ENCODE measurements around the gene CHRNG. TPM values are rescaled to one million over a fixed set of nuclear protein-coding genes. Genes with fewer than 3 reads are reported as not detected.

CHRNG gene
- total RNA-seq, 1 donor from 2014 or later, result not detected

GRCh38 chr2:232587512-232587911, 48.0 kb downstream of the CHRNG start:
- peaks cover 3% of the 10 kb centered on the region for H3K4me1 Mint-ChIP-seq (ENCODE audit: low read depth)
- H3K27me3 Mint-ChIP-seq (ENCODE audit: insufficient read depth), result no peaks in the 10 kb centered on the region
- no peaks in the 10 kb centered on the region for H3K9me3 Mint-ChIP-seq
- no peak for DNase-seq (ENCODE audit: low spot score)
- no peak overlapping the region for H3K4me3 Mint-ChIP-seq
- no peaks in the 10 kb centered on the region for H3K36me3 Mint-ChIP-seq (ENCODE audit: low read depth)
- intact Hi-C loops (cut with micrococcal nuclease), result no loop called here
- H3K27ac Mint-ChIP-seq, result no peak overlapping the region

GRCh38 chr2:232588031-232588430, 48.5 kb downstream of the CHRNG start:
- peaks cover 8% of the 10 kb centered on the region for H3K4me1 Mint-ChIP-seq (ENCODE audit: low read depth)
- H3K27ac Mint-ChIP-seq, result no peak overlapping the region
- no peaks in the 10 kb centered on the region for H3K27me3 Mint-ChIP-seq (ENCODE audit: insufficient read depth)
- intact Hi-C loops (cut with micrococcal nuclease), result no loop called here
- H3K9me3 Mint-ChIP-seq, result no peaks in the 10 kb centered on the region
- no peak for DNase-seq (ENCODE audit: low spot score)
- no peaks in the 10 kb centered on the region for H3K36me3 Mint-ChIP-seq (ENCODE audit: low read depth)
- H3K4me3 Mint-ChIP-seq, result no peak overlapping the region

DNA sequence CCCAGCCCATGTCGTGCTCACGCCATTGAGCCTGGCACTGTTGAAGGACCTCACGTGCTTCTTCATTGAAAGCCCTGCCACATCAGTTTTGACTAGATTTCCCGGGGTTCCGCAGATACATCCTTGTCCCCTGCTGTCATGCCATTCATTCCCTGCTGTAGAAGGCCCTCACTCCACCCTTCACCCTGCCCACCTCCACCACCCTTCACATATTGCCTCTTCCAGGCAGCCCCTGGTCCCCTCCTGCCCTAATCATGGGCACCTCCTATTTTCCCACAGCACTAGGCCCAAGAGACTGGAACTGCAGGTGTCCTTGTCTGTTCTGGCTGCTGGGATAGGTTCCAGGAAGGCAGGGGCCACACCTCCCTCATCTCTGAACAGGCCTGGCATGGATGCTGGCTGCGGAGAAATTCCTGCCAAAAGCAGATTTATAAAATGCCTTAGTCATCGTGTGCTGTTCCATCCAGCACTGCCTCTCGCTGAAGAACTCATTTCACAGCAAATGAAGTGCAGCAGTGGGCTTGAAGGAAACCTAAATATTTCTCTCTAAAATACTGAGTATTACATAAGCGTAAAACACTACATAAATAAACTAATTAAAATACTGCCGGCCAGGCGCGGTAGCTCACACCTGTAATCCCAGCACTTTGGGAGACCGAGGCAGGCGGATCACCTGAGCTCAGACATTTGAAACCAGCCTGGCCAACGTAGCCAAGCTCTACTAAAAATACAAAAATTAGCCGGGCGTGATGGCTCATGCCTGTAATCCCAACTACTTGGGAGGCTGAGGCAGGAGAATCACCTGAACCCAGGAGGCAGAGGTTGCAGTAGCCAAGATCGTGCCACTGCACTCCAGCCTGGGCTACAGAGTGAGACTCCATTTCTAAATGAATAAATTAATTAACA, 49.4 kb downstream of the CHRNG start:
- Mint-ChIP-seq H3K36me3 (ENCODE audit: low read depth) (no peaks in the 10 kb centered on the region), H3K4me3 (no peak overlapping the region), H3K27ac (no peak overlapping the region), H3K27me3 (ENCODE audit: insufficient read depth) (no peaks in the 10 kb centered on the region), H3K4me1 (ENCODE audit: low read depth) (peaks cover 15% of the 10 kb centered on the region), H3K9me3 (no peaks in the 10 kb centered on the region)
- intact Hi-C loops (cut with micrococcal nuclease), result no loop called here
- DNase-seq (ENCODE audit: low spot score), result no peak

- no peaks in the 10 kb centered on the region for H3K36me3 Mint-ChIP-seq (ENCODE audit: low read depth)
- H3K27me3 Mint-ChIP-seq (ENCODE audit: insufficient read depth), result no peaks in the 10 kb centered on the region
- H3K27ac Mint-ChIP-seq, result peak overlapping the region; percentile 83
- H3K4me1 Mint-ChIP-seq (ENCODE audit: low read depth), result peaks cover 15% of the 10 kb centered on the region
- no peak for DNase-seq (ENCODE audit: low spot score)
- H3K4me3 Mint-ChIP-seq, result peak overlapping the region; percentile 20
- no peaks in the 10 kb centered on the region for H3K9me3 Mint-ChIP-seq
- intact Hi-C loops (cut with micrococcal nuclease), result no loop called here
These were observed 53.4 kb downstream of the CHRNG start for GRCh38 chr2:232592772-232593395.

DNA sequence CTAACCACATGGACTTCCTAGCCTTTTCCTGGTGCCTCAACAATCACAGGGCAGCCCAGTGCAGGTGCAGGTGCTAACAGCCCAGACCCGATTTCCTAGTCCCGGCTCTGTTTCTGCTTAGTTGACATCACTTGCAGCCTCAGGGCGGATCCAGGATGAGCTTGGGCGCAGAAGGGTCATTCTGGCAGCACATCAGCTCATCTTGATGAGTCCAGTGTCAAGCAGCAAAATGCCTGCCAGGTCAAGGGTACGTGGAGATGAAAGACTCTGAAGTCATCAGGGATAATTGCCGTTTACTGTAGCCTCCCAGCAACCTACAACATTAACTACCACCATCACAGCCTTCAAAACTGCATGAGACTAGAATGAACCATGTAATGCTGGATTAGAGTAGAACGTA, 54.5 kb downstream of the CHRNG start:
- H3K27ac Mint-ChIP-seq, result no peak overlapping the region
- no peak overlapping the region for H3K4me3 Mint-ChIP-seq
- no peak for DNase-seq (ENCODE audit: low spot score)
- no peaks in the 10 kb centered on the region for H3K27me3 Mint-ChIP-seq (ENCODE audit: insufficient read depth)
- no peaks in the 10 kb centered on the region for H3K36me3 Mint-ChIP-seq (ENCODE audit: low read depth)
- H3K9me3 Mint-ChIP-seq, result no peaks in the 10 kb centered on the region
- intact Hi-C loops (cut with micrococcal nuclease), result no loop called here
- peaks cover 15% of the 10 kb centered on the region for H3K4me1 Mint-ChIP-seq (ENCODE audit: low read depth)

Other genes starting within 250 kb of the CHRNG start
- not detected in 2 replicates for gene ALPP, start 160.9 kb upstream of the CHRNG start, total RNA-seq
- not detected in 2 replicates for gene ALPG, start 132.8 kb upstream of the CHRNG start, total RNA-seq
- gene ALPI, start 83.5 kb upstream of the CHRNG start, total RNA-seq, result not detected in 2 replicates
- 0.12 TPM in 1 of 2 replicates, not detected in the other for gene ECEL1, start 51.9 kb upstream of the CHRNG start, total RNA-seq
- not detected in 2 replicates for gene PRSS56, start 19.3 kb upstream of the CHRNG start, total RNA-seq
- gene CHRND, start 13.5 kb upstream of the CHRNG start, total RNA-seq, result not detected in 2 replicates
- 8.4 and 8.9 TPM in 2 replicates for gene TIGD1, start 10.9 kb downstream of the CHRNG start, total RNA-seq
- gene EIF4E2, start 11.0 kb downstream of the CHRNG start, total RNA-seq, result 94.3 and 96.2 TPM in 2 replicates
- 0.13 and 0.54 TPM in 2 replicates for gene EFHD1, start 93.9 kb downstream of the CHRNG start, total RNA-seq
- 71.1 and 74.6 TPM in 2 replicates for gene GIGYF2, start 157.6 kb downstream of the CHRNG start, total RNA-seq
- gene KCNJ13, start 236.9 kb downstream of the CHRNG start, total RNA-seq, result not detected in 2 replicates